NCI-H1092 (cell line): ENCODE data around the gene NLGN2.
"Not testable (repeated sequence)": the region's sequence is repeated elsewhere in the genome, so short reads cannot be mapped to it uniquely, and the experiment has no call there.

ENCODE experiments used
- DNase-seq: peaks from one replicate; lab custom pipeline; 2025; lab: John Stamatoyannopoulos, UW

NLGN2 gene

GRCh38 chr17:7407485-7408251 is at the start of gene NLGN2:
Gene NLGN2, plus strand, starts transcription at chr17:7407845. Its CDS starts 411 bp downstream, at chr17:7408256.
- DNase-seq = no peak

DNA sequence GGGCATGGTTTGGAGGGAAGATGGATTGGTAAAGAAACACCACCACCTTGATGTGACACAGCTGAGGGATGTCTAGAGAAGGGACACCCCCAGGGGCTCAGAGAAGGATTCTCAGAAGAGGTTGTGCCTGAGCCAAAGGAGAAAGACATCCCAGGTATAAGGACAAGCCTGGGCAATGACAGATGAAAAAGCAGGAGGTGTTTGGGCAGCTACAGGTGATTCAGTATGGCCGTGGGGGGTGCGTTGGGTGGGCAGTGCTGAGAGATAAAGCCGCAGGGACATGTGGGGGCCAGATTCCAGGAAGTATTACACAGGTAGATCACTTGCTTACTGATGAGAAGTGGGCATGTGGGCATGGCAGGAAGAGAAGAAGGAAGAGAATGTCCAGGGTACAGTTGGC is 45.7 kb upstream of the NLGN2 start:
- DNase-seq = no peak

DNA sequence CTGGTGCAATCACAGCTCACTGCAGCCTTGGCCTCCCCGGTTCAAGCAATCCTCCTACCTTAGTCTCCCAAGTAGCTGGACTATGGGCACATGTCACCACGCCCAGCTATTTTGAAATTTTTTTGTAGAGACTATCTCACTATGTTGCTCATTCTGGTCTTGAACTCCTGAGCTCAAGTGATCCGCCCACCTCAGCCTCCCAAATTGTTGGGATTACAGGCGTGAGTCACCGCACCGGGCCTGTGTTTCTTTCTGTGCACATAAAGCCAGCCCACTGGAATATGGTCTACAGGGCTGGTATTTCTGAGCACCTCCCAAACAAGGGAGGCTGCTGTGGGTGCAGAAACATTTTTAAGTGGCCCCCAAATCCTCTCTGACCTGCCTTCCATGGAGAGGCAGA is 44.3 kb upstream of the NLGN2 start:
- DNase-seq = no peak

DNA sequence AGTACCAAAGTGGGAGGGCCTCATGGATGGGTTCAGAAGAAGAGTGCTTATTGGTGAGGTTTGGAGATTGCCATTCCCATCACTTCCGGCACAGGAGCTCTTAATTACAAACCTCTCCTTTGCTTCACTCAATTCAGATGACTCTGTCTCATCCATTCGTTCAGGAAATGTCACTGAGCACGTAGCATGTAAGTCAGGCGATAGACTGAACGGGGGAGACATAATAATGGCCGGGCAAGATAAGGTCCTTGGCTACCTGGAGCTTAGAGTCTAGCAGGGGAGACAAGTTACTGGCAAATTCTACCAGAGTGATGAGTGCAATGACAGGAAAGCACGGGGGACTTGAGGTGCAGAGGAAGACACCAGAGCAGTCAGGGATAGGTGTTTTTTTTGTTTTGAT is 41.7 kb upstream of the NLGN2 start:
- DNase-seq = not testable (repeated sequence)

DNA sequence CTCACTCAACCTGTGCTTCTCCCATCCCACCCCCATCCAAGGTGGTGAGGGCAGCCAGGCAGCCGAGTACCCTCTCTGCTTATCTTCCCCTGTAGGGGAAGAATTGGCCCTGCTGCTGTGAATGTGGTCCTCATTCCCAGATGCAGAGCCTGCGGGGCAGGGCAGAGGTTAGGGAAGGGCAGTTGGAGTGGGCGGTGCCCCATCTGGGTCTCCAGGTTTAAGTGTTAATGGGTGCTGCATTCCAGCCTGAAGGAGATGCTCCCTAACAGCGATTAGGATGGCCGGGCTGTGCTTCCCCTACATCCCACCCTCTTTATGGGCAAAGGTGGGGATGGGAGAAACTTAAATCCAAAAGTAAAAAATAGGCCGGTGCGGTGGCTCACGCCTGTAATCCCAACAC is 40.6 kb upstream of the NLGN2 start:
- no peak for DNase-seq

- no peak for DNase-seq
Observed at GRCh38 chr17:7367918-7368598, 39.6 kb upstream of the NLGN2 start.

DNA sequence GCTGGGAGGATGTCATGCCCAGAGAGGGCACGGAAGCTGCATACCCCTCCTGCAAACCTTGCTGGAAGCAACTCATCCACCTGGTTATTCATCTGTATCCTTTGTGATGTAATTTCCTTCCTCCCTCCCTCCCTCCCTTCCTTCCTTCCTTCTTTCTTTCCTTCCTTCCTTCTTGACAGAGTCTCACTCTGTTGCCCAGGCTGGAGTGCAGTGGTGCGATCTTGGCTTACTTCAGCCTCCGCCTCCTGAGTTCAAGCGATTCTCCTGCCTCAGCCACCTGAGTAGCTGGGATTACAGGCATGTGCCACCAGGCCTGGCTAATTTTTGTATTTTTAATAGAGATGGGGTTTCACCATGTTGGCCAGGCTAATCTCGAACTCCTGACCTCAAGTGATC is 39.0 kb upstream of the NLGN2 start:
- DNase-seq = not testable (repeated sequence)

GRCh38 chr17:7369825-7370224 is 37.8 kb upstream of the NLGN2 start:
- no peak for DNase-seq

GRCh38 chr17:7370853-7371252 is 36.8 kb upstream of the NLGN2 start:
- DNase-seq = no peak

- no peak for DNase-seq
Observed at GRCh38 chr17:7374353-7374752, 33.3 kb upstream of the NLGN2 start.

DNA sequence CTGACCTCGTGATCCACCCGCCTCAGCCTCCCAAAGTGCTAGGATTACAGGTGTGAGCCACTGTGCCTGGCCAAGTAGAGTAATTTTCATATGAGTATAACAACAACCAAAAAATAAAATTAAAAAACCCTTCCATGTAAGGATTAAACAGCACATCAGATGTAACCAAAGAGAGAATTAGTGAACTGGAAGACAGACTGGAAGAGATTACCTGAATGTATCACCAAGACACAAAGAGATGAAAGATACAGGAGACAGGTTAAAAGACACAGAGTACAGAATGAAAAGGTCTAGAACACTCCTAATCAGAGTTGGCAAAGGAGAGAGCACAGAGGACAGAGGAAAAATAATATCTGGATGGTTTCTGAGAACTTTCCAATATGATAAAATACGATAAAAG is 28.5 kb upstream of the NLGN2 start:
- no peak for DNase-seq

GRCh38 chr17:7380321-7380720 is 27.3 kb upstream of the NLGN2 start:
- no peak for DNase-seq

DNA sequence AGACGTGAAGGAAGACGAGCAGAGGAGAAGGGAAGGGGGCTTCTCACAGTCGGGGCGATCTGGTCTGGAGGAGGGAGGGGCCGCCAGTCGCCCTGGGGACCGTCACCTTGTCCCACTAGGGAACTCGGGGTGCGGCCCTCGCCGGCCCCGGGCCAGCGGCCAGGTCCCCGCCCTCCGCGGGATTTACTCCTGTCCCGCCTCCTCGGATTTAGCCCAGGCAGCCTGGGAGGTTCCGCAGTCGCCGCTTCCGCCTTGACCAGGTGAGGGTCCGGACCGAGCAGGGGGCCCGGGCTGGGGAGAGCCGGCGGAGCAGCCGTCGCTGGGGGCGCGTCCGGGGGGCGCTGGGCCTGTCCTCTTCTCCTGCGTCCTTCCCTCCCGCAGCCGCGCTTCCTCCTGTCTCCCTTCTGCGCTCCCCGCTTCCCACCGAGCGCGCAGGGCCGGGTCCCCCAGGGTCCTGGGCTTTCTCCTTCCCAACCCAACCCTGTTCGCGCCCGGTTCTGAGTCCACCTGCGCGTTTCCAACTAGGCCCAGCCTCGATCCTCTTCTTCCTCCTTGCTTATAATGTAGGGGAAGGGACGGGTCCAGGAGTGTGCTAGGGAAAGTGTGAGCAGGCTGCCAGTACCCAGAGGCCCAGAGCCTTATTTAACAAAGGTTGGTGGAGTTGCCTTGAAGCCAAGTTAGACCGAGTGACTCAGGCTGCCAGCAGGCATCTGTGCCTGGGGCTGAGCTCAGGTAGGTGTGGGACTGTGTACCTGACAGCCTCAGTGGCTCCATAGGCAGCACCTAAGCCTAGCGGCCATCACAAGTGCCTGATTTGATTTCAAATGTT is 26.6 kb upstream of the NLGN2 start, which contains the start of gene TNK1:
Gene TNK1, plus strand, starts transcription at position 235 of the 829 bp plus-strand sequence. CDS start 1,838 bp downstream, outside the sequence.
- no peak for DNase-seq

DNA sequence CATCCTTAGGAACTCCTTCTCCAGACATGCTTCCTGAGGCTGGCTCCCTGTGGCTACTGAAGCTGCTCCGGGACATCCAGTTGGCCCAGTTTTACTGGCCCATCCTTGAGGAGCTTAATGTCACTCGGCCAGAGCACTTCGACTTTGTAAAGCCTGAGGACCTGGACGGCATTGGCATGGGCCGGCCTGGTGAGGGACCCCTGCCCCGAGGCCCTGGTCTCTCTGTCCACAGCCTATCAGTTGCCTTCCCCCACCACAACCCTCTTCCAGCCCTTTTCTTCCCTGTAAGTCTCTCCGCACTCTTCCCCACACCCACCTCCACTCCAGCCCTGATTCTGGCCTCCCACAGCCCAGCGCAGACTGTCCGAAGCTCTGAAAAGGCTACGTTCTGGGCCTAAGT is 24.7 kb upstream of the NLGN2 start:
- no peak for DNase-seq

- DNase-seq = no peak
Observed at GRCh38 chr17:7383371-7383741, 24.3 kb upstream of the NLGN2 start.

- DNase-seq = peak; percentile 44
Observed at GRCh38 chr17:7383742-7384488, 23.7 kb upstream of the NLGN2 start.

- no peak for DNase-seq
Observed at GRCh38 chr17:7384489-7385081, 23.1 kb upstream of the NLGN2 start.

GRCh38 chr17:7388856-7389255 is 18.8 kb upstream of the NLGN2 start:
- no peak for DNase-seq

DNA sequence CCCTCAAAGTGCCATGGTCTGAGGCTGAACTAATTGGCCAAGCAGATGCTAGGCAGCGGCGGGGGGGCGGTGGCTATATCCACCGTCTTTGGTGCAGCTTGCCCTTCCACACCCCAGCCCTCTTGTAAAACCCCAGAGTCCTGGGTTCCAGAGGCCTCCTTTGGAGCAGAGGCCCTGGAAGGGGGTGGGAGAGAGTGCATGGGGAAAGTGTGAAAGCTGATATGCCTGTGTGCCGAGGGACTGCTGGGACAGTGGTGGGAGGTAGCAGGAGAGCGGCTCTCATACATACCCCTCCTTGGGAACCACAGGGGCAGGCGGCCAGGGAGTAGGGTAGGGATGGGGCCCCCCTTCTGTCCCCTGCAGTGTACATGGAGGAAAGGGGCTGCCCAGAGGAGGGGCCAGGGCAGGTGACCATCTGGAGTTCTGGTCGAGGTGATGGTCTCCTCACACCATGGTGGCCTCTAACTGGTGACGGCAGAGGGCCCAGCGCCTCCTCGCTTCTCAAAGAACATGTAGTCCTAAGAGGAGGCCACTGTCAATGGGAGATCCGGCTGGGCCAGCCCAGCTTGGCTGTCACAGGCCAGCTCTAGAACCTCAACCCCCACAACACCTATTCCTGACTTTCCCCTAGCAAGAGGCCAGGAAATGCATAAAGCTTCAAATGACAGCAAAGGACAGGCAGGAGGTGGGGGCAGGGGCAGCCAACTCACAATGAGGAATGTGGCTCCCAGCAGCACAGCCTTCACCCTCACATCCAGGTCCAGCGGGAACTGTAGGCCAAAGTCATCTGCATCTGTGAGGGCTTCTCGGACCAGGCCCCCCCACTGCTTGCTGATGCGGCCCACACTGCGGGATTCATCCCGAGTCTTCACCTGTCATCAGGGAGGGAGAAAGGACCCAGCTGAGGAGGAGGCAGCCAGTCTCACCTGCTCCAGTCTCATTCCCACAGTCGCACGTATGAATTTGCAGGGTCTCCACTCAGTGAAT is 17.4 kb upstream of the NLGN2 start:
- DNase-seq = no peak

DNA sequence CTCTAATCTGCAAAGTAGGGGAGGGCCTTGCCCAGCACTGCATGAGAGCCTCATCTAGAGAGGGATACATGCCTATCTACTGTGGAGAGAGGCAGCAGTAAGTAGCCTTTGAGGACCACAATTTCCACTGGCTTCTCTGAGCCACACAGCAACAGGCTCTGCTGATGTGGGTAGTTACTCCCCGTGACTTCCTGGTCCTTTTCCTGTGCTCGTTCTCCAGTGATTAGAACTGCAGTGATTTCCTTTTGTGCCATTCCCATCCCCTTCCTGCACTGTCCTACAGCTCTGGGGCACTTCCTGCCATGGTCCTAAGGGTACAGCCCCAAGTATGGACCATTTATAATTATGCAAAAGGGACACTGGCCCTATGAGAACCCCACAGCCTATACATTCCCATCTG is 16.3 kb upstream of the NLGN2 start:
- DNase-seq = no peak
